Measurements from ENCODE around the gene PPM1D.
"Not testable (repeated sequence)": the region's sequence is repeated elsewhere in the genome, so short reads cannot be mapped to it uniquely, and the experiment has no call there.

DNA sequence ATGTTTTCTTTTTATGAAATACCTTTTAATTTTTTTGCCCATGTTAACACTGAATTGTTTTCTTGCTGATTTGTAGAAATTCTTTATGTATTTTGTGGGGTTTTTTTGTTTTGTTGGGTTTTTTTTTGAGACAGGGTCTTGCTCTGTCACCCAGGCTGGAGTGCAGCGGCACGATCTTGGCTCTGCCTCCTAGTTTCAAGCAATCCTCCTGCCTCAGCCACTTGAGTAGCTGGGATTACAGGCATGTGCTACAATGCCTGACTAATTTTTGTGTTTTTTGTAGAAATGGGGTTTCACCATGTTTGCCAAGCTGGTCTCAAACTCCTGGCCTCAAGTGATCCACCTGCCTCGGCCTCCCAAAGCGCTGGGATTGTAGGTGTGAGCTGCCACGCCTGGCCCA is 11.3 kb downstream of the PPM1D start:
- not testable (repeated sequence) for TF ChIP-seq YY1 (IDR thresholded peaks at IDR 0.05; ENCODE audit: insufficient read depth, insufficient read length); ZNF274 (IDR thresholded peaks at IDR 0.05; ENCODE audit: low read depth, low read length); SUZ12 (IDR thresholded peaks at IDR 0.05; ENCODE audit: extremely low read depth, insufficient read depth, insufficient read length)

Data from NT2/D1 (cell line).